Hepatocyte (in vitro differentiated cells): ENCODE measurements around the gene ITPR2.

Experiments
- EZH2 ChIP-seq: fragments of 200-600 bp; sonication (generic); IDR thresholded peaks from 2 replicates; pipeline ENCODE4 v1.6.1; 2016; ENCODE audit warnings: antibody characterized with exemption, mild to moderate bottlenecking, borderline replicate concordance
- EZH2phosphoT487 ChIP-seq: fragments of 200-600 bp; sonication (generic); IDR thresholded peaks from one replicate; pipeline ENCODE4 v1.6.1; 2018; ENCODE audit warnings: antibody characterized with exemption, mild to moderate bottlenecking, low read depth, moderate library complexity; ENCODE audit not compliant: unreplicated experiment, severe bottlenecking
- TF ChIP-seq, protein P1 (sequence below): fragments of 200-600 bp; sonication (generic); IDR thresholded peaks from 2 replicates; pipeline ENCODE4 v1.5.1; 2016; ENCODE audit warnings: antibody characterized with exemption, mild to moderate bottlenecking; ENCODE audit not compliant: poor library complexity

GRCh38 chr12:26576266-26576665, 256.7 kb downstream of the ITPR2 start:
- TF ChIP-seq EZH2 (no peak), EZH2phosphoT487 (no peak)
- TF ChIP-seq, protein P1, sequence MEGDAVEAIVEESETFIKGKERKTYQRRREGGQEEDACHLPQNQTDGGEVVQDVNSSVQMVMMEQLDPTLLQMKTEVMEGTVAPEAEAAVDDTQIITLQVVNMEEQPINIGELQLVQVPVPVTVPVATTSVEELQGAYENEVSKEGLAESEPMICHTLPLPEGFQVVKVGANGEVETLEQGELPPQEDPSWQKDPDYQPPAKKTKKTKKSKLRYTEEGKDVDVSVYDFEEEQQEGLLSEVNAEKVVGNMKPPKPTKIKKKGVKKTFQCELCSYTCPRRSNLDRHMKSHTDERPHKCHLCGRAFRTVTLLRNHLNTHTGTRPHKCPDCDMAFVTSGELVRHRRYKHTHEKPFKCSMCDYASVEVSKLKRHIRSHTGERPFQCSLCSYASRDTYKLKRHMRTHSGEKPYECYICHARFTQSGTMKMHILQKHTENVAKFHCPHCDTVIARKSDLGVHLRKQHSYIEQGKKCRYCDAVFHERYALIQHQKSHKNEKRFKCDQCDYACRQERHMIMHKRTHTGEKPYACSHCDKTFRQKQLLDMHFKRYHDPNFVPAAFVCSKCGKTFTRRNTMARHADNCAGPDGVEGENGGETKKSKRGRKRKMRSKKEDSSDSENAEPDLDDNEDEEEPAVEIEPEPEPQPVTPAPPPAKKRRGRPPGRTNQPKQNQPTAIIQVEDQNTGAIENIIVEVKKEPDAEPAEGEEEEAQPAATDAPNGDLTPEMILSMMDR = no peak
